ENCODE results near the gene SIK2.
"Not testable (repeated sequence)": the region's sequence is repeated elsewhere in the genome, so short reads cannot be mapped to it uniquely, and the experiment has no call there.

SIK2 gene

DNA sequence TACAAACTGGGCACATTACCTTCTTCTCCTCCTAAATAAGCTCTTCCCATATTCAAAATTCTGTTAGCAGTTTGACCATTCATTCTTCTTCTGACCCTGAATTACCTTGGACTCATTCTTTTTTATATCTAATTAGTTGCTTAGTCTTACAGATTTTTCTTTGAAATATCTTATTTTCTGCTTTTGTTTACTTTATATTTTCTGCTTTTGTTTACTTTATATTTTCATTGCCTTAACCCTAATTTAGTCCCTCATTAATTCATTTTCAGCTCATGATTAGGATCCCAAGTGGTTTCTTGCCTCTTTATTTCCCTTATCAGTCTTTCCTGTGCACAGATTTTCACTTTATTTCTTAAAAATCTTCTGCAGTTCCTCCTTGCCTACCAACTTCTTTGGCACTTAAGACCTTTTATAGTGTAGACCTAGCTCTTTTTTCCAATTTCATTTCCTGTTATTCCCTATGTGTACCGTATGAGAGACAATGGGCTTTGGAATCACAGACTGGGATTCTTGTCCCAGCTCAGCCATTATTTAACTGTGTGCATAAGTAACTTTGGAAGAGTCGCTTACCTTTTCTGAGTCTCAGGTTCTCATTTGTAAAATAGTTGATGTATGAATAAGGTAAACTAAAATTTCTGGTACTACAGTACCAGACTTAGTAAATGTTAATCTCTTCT lies 39.2 kb downstream of the SIK2 start:
- POLR2A ChIA-PET = no interaction called here
- CTCF ChIA-PET = interaction anchor here (1.3 to 1.4 kb wide), 2 partner anchors 9 to 16 kb away, joined by 3 to 4 read pairs; no protein-coding TSS in a partner anchor
- DNase-seq (ENCODE audit: extremely low spot score) = no peak
- TF ChIP-seq, protein P1, sequence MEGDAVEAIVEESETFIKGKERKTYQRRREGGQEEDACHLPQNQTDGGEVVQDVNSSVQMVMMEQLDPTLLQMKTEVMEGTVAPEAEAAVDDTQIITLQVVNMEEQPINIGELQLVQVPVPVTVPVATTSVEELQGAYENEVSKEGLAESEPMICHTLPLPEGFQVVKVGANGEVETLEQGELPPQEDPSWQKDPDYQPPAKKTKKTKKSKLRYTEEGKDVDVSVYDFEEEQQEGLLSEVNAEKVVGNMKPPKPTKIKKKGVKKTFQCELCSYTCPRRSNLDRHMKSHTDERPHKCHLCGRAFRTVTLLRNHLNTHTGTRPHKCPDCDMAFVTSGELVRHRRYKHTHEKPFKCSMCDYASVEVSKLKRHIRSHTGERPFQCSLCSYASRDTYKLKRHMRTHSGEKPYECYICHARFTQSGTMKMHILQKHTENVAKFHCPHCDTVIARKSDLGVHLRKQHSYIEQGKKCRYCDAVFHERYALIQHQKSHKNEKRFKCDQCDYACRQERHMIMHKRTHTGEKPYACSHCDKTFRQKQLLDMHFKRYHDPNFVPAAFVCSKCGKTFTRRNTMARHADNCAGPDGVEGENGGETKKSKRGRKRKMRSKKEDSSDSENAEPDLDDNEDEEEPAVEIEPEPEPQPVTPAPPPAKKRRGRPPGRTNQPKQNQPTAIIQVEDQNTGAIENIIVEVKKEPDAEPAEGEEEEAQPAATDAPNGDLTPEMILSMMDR (IDR thresholded peaks at IDR 0.05; ENCODE audit: control extremely low read depth, extremely low read depth, low read depth, missing control alignments) = no peak

DNA sequence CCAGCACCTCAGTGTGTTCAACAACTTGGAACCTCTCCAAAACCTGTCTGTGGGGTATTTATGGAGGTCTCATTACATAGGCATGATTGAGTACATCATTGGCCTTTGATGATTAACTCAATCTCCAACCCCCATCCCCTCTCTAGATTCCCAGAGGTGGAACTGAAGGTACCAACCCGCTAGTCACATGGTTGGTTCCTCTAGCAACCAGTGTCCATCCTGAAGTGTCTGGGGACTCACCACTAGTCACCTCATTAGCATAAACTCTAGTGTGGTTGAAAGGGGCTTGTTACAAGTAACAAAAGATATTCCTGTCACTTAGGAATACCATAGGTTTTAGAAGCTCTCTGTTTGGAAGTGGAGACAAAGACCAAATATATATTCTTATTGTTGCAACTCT lies 40.3 kb downstream of the SIK2 start:
- ChIA-PET CTCF (interaction anchor here (1.1 to 2.0 kb wide), 3 partner anchors 9 to 17 kb away, joined by 3 to 5 read pairs (median 4); no protein-coding TSS in a partner anchor), POLR2A (no interaction called here)
- no peak for DNase-seq (ENCODE audit: extremely low spot score)
- TF ChIP-seq, protein P1 (IDR thresholded peaks at IDR 0.05; ENCODE audit: control extremely low read depth, extremely low read depth, low read depth, missing control alignments) = no peak

DNA sequence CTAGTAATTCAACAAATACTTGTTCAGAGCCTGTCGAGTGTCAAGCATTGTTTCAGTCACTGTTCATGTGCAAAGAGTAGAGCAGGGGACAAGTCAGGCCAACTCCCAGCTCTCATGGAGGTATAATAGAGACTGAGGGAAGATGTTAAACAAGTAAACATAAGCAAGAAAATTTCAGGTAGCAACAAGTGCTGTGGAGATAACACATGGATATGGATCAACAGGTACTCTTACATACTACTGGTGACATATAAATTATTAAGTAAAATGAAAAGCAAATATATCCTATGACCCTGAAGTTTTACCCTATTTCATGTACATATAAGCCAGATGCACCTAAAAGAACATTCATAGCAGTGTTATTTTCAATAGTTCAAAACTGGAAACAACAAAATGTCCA lies 42.7 kb downstream of the SIK2 start:
- ChIA-PET CTCF (interaction anchor here (0.7 to 0.9 kb wide), 3 partner anchors 9 to 27 kb away, joined by 3 to 4 read pairs (median 3); no protein-coding TSS in a partner anchor), POLR2A (no interaction called here)
- TF ChIP-seq, protein P1 (IDR thresholded peaks at IDR 0.05; ENCODE audit: control extremely low read depth, extremely low read depth, low read depth, missing control alignments) = no peak
- no peak for DNase-seq (ENCODE audit: extremely low spot score)

DNA sequence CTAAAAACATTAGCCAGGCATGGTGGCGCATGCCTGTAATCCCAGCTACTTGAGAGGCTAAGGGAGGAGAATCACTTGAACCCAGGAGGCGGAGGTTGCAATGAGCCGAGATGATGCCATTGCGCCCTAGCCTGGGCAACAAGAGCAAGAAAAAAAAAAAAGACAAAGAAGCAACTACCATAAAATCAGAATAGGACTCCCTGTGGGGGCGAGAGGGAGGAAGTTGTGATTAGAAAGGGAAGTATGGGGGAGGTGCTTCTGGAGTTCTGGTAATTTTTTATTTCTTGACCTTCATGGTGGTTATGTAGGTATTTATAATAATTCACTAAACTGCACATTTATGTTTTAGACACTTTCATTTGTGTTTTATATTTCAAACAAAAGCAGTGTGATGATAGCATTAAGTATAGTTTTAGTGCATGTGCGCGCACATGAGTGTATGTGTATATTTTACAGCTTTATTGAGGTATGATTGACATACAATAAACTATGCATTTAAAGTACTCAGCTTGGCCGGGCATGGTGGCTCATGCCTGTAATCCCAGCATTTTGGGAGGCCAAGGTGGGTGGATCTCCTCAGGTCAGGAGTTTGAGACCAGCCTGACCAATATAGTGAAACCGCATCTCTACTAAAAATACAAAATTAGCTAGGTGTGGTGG lies 43.5 kb downstream of the SIK2 start:
- CTCF ChIA-PET = no interaction called here
- POLR2A ChIA-PET = no interaction called here
- TF ChIP-seq, protein P1 (IDR thresholded peaks at IDR 0.05; ENCODE audit: control extremely low read depth, extremely low read depth, low read depth, missing control alignments) = no peak

DNA sequence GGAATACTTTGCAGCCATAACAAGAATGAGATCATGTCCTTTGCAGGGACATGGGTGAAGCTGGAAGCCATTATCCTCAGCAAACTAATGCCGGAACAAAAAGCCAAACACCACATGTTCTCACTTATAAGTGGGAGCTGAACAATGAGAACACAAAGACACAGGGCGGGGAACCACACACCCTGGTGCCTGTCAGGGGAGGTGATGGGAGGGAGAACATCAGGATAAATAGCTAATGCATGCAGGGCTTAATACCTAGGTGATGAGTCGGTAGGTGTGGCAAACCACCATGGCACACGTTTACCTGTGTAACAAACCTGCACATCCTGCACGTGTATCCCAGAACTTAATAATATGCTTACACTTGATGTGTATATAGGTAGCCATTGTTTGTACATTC lies 49.1 kb downstream of the SIK2 start:
- POLR2A ChIA-PET; DNase-seq (ENCODE audit: extremely low spot score): not testable (repeated sequence)
- CTCF ChIA-PET = interaction anchor here (0.8 to 1.6 kb wide), 4 partner anchors 8 to 125 kb away, joined by 3 to 5 read pairs (median 4); no protein-coding TSS in a partner anchor

More for the DNA sequence above, 43.5 kb downstream of the SIK2 start:
- DNase-seq (ENCODE audit: extremely low spot score) = no peak

DNA sequence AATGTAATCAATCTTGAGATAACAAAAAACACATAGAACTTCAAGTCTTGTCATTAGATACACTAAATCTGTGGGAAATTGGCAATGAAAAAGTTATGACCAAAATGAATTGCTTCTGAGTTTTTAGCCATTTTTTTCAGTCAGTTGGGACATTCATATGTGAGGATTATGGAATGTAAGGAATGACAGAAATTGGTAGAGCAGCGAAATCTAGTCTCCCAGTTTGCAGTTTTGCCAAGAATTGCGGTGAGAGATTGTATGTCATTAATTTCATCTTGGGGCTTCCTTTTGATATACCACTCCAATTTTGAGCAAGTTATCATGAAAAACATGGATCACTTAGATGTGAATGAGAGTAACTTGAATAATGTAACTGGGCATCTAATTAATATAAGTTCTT lies 49.9 kb downstream of the SIK2 start:
- POLR2A ChIA-PET = no interaction called here
- CTCF ChIA-PET = no interaction called here
- no peak for DNase-seq (ENCODE audit: extremely low spot score)
- TF ChIP-seq, protein P1 (IDR thresholded peaks at IDR 0.05; ENCODE audit: control extremely low read depth, extremely low read depth, low read depth, missing control alignments) = no peak

DNA sequence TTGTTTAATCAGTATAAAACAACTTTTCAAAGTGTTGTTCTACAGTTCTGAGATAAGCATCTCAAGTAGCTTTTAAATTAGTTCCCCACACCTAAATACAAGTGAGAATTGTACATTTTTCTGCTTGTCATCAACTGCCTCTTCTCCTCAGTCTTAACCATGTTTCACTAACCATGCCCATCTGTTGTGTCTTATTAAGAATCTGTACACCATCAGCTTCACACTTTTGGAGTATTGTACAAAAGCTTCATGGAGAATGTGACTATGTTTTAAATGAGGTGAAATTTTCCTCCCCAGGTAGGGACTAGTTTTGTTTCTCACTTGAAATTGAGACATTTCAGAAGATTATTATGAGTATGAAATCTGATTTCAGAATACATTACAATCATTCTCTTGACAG lies 52.4 kb downstream of the SIK2 start:
- POLR2A ChIA-PET = no interaction called here
- CTCF ChIA-PET = no interaction called here
- TF ChIP-seq, protein P1 (IDR thresholded peaks at IDR 0.05; ENCODE audit: control extremely low read depth, extremely low read depth, low read depth, missing control alignments) = no peak
- DNase-seq (ENCODE audit: extremely low spot score) = no peak
